ENCODE data around the gene HSBP1L1. TPM values are rescaled to one million over a fixed set of nuclear protein-coding genes. Genes with fewer than 3 reads are reported as not detected.

HSBP1L1 gene
- total RNA-seq, 1 experiment from 2014 or later: 56.8 TPM

GRCh38 chr18:79962311-79962710 lies 2.1 kb upstream of the HSBP1L1 start:
- H2AFZ ChIP-seq (ENCODE audit: low read length): peak overlapping the region; percentile 58
- peak overlapping the region; percentile 96 for H3K4me2 ChIP-seq (ENCODE audit: low read length)
- H3K9ac ChIP-seq (ENCODE audit: low read length): peak overlapping the region; percentile 49
- ChIA-PET POLR2A (ENCODE audit: unreplicated experiment) (no interaction called here), CTCF (interaction anchor here (1.1 kb wide), 1 partner anchor 29 kb away, joined by 10 read pairs; no protein-coding TSS in a partner anchor)
- H3K79me2 ChIP-seq (ENCODE audit: low read length): peaks cover 30% of the 10 kb centered on the region
- no TSS peak for BruUV-seq (replicated peaks)
- H3F3A ChIP-seq (ENCODE audit: low read length, unreplicated experiment): no peaks in the 10 kb centered on the region
- H3K27me3 ChIP-seq (ENCODE audit: low read length): no peaks in the 10 kb centered on the region
- peak overlapping the region; percentile 89 for H3K27ac ChIP-seq (ENCODE audit: low read length)
- no peaks in the 10 kb centered on the region; the same call in 1 of the 2 replicates for H3K36me3 ChIP-seq (ENCODE audit: low read depth, low read length)
- peak; percentile 87 for DNase-seq
- peak; percentile 35 for ATAC-seq
- H3K9me2 ChIP-seq (replicated peaks; ENCODE audit: low read length): no peaks in the 10 kb centered on the region
- TF ChIP-seq CTCF (conservative IDR thresholded peaks at IDR 0.05; ENCODE audit: low read depth, low read length) (no peak), EZH2phosphoT487 (IDR thresholded peaks at IDR 0.05; ENCODE audit: borderline replicate concordance, low read length) (no peak)
- H4K20me1 ChIP-seq (ENCODE audit: low read length): no peaks in the 10 kb centered on the region
- H3K4me3 ChIP-seq (ENCODE audit: low read length): no peak overlapping the region
- peaks cover 55% of the 10 kb centered on the region for H3K4me1 ChIP-seq (ENCODE audit: insufficient read depth, low read length)
- intact Hi-C loops (cut with micrococcal nuclease): no loop called here
- H3K9me3 ChIP-seq (ENCODE audit: low read length): no peaks in the 10 kb centered on the region

GRCh38 chr18:79962835-79963657 lies 1.4 kb upstream of the HSBP1L1 start:
- Histone ChIP-seq H3K9ac (ENCODE audit: low read length) (peak overlapping the region; percentile 32), H3K4me2 (ENCODE audit: low read length) (peak overlapping the region; percentile 96), H3K27ac (ENCODE audit: low read length) (peak overlapping the region; percentile 89), H4K20me1 (ENCODE audit: low read length) (no peaks in the 10 kb centered on the region), H2AFZ (ENCODE audit: low read length) (0 out of 2 replicates have a peak overlapping the region, but pooled peaks have one; percentile 58), H3K9me2 (replicated peaks; ENCODE audit: low read length) (no peaks in the 10 kb centered on the region), H3K27me3 (ENCODE audit: low read length) (no peaks in the 10 kb centered on the region), H3K9me3 (ENCODE audit: low read length) (no peaks in the 10 kb centered on the region), H3F3A (ENCODE audit: low read length, unreplicated experiment) (no peaks in the 10 kb centered on the region), H3K36me3 (ENCODE audit: low read depth, low read length) (peaks cover 4% of the 10 kb centered on the region; the same call in 1 of the 2 replicates), H3K79me2 (ENCODE audit: low read length) (peaks cover 31% of the 10 kb centered on the region), H3K4me3 (ENCODE audit: low read length) (no peak overlapping the region), H3K4me1 (ENCODE audit: insufficient read depth, low read length) (peaks cover 55% of the 10 kb centered on the region)
- intact Hi-C loops (cut with micrococcal nuclease): no loop called here
- ChIA-PET CTCF (no interaction called here), POLR2A (ENCODE audit: unreplicated experiment) (no interaction called here)
- BruUV-seq (replicated peaks): TSS peak; percentile 19
- no peak for TF ChIP-seq EZH2phosphoT487 (IDR thresholded peaks at IDR 0.05; ENCODE audit: borderline replicate concordance, low read length)
- TF ChIP-seq EZH2 (IDR thresholded peaks at IDR 0.05; ENCODE audit: low read length, unreplicated experiment): no peak
- no peak for TF ChIP-seq CTCF (conservative IDR thresholded peaks at IDR 0.05; ENCODE audit: low read depth, low read length)
- ATAC-seq (no peak), DNase-seq (peak; percentile 71)

Data from PC-3 (cell line).